NCI-H345 treated with DMSO at 0.1 percent for 48 hours (cell line): ENCODE results near the gene OTOG.
A peak's percentile ranks its signal among the peaks of the same experiment; 100 is the strongest.

Experiments used
- DNase-seq: peaks from one replicate; lab custom pipeline; 2025; ENCODE audit not compliant: unreplicated experiment; lab: John Stamatoyannopoulos, UW

The OTOG gene, protein sequence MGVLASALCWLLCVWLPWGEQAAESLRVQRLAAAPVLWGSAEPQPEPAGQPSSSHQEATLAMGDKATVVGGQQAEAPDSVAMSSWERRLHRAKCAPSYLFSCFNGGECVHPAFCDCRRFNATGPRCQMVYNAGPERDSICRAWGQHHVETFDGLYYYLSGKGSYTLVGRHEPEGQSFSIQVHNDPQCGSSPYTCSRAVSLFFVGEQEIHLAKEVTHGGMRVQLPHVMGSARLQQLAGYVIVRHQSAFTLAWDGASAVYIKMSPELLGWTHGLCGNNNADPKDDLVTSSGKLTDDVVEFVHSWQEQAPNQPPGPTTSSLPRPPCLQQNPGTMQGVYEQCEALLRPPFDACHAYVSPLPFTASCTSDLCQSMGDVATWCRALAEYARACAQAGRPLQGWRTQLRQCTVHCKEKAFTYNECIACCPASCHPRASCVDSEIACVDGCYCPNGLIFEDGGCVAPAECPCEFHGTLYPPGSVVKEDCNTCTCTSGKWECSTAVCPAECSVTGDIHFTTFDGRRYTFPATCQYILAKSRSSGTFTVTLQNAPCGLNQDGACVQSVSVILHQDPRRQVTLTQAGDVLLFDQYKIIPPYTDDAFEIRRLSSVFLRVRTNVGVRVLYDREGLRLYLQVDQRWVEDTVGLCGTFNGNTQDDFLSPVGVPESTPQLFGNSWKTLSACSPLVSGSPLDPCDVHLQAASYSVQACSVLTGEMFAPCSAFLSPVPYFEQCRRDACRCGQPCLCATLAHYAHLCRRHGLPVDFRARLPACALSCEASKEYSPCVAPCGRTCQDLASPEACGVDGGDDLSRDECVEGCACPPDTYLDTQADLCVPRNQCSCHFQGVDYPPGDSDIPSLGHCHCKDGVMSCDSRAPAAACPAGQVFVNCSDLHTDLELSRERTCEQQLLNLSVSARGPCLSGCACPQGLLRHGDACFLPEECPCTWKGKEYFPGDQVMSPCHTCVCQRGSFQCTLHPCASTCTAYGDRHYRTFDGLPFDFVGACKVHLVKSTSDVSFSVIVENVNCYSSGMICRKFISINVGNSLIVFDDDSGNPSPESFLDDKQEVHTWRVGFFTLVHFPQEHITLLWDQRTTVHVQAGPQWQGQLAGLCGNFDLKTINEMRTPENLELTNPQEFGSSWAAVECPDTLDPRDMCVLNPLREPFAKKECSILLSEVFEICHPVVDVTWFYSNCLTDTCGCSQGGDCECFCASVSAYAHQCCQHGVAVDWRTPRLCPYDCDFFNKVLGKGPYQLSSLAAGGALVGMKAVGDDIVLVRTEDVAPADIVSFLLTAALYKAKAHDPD (N-terminal part only)

DNA sequence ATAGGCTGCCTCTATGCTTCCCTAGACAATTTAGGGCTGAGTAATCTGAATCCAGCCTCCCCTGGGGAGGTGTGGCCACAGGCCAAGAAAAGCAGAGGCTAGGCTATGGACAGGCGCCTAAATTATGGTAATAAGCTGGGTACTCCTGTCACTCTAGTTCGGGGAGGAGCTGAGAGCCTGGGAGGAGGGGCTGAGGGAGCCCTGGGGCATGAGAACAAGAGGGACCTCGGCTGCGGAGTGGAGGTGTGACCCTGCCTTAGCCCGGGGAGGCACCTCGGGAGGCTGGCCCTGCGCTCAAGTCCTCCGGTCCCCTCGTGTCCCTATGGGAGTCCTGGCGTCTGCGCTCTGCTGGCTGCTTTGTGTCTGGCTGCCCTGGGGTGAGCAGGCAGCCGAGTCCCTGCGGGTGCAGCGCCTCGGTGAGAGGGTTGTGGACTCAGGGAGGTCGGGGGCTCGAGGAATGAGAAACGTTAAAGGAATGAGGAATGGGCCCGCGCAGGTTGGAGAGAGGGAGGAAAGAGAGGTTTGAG, at the start of gene OTOG:
OTOG (plus strand) TSS at position 209 of the 527 bp plus-strand sequence; CDS start at position 323, 114 bp downstream.
- peak; percentile 43 for DNase-seq

DNA sequence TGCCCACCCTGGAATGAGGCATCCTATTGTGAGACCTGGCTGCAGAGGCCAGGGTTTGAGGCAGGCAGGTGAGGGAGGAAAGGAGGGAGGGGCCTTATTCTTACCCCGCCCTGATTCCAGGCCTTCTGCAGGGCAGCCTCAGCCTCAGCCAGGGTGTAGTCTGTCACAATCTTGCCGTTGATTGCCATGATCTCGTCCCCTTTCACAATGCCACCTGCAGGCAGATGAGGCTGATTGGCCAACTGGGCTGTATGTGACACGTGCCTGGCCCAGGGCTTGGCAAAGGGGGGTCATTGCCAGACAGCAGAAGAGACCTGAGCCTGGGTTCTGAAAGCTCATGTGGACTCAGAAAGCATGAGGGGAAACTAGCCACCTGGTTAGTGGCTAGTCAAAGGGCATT, 49.0 kb upstream of the OTOG start:
- no peak for DNase-seq

DNA sequence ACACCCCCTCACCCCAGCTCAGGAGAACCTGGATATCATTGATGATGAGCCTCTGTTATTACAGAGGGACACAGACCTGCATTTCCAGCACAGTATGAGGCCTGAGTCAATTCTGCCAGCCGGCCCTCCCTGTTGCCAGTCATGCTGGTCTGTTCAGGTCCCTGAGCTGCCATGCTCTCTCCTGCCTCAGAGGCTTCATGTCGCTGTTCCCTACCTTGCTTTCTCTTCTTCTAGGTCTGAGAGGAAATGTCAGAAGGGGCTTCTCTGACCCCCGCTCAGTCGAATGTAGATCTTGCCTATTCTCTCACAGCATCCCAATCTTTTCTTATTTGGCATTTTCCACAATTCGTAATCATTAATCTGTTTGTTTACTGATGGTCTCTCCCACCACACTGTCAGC, 48.6 kb upstream of the OTOG start:
- no peak for DNase-seq

DNA sequence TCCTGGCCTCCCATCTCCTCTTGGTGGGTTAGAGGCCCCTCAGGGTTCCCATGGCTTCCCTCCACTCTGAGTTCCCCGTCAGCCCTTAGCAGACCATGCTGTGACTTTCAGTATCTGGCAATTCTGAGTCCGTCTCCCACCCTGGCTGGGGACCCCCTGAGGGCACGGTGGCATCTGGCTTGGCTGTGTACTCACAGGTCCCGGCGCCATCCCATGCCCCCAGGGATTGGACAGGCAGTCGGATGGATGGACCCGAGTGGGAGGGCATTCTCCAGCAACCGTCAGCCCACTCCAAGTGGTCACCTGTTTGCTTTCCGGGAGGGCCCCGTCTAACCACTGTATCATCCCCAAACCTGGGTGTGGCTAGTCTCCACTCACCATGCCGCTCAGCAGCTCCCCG, 46.4 kb upstream of the OTOG start:
- DNase-seq, result no peak

DNA sequence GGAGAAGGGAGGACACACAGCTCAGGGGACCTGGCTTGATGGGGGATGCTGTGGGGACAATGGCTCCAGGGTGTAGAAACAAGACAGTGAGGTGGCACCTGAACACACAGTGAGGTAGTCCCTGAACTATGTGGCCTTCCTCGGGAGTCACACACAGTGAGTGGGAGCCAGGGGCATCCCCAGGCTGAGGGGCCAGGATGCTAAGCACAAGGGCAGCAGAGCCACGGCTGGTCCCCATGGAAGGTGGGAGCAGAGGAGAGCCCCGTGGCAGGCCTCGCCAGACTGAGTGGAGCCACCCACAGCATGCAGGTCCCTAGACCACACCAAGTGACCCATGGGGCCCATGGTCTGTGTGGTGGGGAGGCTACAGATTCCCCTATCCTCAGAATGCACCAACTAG, 44.4 kb upstream of the OTOG start:
- no peak for DNase-seq

DNA sequence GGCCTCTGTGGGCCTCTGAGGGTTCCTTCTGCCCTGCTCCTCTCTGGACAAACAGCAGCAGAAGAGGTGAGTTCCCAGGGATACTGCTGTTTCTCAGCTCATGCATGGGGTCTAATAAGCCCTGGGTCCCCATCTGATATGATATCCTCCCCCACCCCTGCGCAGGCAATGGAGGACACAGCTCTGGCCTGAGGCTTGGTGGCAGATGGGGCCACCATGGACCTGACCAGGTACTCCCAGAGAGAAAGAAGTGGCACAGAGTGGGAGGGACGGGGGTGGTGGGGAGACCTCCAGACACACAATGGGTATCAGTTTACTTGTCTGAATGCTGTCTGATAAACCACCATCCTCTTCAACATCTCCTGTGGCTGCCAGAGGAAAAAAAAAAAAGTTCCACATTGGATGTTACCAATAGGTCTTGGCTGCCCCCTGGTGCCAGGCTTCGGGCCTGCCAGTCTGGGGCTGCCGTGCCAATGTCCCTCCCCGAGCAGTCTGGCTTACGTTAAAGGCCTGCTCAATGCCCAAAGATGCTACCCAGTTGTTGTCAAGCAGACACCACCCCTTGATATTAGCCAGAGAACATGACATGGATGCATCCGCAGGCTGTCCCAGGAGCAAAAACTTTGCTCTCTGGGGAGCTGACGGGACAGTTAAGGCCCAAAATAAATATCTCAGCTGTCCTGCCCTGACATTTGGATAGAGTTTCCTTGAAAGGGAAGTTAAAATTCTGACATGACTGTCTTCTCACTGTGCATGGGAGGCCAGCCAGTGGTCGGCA, 42.5 kb upstream of the OTOG start:
- peak; percentile 50 for DNase-seq

DNA sequence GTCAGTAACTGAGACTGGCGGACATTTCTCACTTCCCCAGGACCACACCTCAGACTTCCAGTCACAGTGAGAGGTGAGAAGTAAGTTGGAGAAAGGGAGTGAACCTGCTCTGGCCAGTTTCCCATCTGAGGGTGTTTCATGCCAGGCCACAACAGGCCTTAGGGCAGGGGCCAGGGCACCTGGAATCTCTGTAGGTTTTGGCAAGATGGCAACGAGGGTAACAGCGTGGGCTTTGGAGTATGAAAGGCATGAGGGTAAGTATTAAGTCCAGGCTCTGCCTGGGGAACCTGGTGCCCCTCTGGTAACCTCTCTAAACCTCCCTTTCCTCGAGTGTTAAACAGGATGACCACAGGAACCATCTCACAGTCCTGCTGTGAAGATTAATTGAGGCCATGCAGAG, 41.9 kb upstream of the OTOG start:
- DNase-seq, result no peak

DNA sequence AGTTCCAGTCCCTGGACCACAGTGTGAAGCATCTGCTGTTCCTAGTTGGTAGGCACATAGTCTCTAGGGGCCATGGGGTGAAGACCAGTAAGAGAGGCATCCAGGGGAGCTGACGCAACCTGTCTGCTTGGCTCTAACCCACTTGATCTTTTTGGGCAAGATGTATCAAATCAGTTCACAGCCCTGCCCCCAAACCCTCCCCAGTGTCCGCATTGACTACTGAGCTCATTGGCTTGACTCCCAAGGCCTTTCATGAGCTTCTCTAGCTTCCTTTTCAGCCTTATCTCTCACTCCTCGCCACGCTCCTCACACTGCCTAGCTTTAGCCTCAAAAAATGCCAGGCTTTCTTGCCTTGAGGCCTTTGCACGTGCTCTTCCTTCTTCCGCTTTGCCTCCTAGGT, 40.7 kb upstream of the OTOG start:
- DNase-seq, result no peak

DNA sequence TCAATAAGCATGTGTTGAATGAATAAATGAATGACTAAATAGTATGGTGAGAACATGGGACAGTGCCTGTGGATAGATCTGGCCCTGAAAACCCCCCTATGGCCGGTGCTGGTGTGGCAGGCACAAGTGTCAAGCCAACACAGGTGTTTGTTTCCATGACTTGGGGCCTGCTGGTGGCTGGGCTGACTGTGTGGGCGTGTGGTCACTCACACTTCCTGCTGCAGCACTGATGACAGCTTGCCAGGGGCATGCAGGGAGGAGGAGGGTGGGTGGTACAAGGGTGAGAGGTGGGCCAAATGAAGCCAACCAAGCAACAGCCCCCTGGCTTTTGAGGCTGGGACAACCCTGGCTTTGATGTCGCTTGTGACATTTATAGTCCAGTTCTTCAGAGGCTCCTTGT, 40.1 kb upstream of the OTOG start:
- no peak for DNase-seq

DNA sequence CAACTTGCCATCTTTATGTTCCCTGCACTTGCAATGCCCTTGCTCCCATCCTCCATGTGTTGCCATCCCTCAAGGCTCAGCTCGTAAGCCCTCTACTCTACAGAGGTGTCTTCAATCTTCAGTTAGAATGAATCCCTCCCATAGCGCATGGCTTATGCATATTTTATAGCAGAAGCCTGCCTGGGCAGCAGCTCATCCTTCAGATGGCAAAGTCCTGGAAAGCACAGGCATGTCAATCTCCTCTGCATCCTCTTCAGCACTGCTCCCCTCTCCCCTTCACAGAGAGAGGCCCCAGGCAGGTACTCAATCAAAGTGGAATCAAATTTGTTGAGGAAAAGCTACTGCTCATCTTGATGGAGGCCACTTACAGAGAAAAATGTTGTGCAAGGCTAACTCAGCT, 39.3 kb upstream of the OTOG start:
- DNase-seq, result no peak

DNA sequence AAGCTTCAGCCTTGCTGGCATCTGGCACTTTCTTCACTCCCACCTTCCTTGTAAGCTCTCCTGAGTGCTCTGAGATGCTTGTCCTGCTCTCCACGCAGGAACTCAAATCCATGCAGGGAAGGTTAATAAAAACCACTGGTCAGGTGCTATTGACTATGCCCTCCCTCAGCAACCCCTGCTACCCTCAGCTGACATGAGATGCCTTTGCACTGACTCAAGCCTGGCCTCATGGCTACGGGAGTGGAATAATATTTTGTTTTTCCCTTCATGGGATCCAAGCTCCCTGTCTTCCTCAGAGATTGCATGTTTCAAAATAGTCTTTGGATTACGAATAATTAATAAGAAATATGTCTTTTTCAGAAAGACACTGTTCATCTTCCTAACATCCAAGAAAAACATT, 38.8 kb upstream of the OTOG start:
- DNase-seq, result no peak

DNA sequence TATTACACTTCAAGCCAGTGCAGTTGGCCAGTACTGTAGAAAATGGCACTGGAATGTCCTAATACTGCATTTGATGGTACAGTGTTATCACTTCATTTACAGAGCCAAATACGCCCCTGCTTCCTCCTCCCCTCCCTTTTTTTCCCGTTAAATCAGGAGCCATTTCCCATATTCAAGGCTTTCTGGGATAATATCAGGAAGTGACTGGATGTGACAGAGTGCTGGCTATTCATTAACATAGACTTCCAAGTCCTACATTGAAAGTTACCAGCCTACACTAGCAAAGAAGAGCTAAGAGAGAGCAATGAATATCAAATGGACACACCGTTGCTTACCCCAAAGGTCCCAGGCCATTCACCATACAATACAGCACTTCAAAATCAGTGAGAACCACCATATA, 38.3 kb upstream of the OTOG start:
- no peak for DNase-seq

DNA sequence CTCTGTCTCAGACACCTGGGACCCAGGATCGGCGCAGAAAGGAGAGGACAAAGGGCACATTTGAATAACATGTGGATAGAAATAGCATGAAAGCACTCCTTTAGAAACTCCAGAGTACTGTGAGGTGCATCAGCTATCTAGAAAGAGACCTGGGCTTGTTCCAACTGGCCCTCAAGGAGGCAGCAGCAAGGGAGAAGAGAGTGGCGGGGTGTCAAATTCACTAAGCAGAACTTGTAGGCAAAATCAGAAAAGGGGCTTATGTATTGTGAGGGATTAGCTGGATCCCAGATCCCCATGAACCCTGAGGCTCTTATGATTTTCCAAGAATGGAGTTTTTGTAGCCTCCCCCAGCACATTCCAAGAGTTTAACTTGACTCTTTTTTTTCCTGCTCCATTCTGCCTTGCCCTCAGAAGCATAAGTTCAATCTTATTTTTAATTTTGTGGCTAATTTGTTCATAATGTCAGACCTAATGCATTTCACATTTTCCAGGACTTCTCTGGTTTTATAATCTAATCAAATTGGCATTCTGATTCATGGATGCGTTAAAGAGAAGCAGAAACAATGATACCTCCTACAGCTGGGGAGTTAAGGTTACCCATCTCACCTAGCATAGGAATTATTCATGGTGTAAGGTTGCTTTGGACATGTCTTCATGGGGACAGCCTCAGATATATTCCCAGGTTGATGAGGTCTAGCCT, 36.4 kb upstream of the OTOG start:
- DNase-seq, result no peak

DNA sequence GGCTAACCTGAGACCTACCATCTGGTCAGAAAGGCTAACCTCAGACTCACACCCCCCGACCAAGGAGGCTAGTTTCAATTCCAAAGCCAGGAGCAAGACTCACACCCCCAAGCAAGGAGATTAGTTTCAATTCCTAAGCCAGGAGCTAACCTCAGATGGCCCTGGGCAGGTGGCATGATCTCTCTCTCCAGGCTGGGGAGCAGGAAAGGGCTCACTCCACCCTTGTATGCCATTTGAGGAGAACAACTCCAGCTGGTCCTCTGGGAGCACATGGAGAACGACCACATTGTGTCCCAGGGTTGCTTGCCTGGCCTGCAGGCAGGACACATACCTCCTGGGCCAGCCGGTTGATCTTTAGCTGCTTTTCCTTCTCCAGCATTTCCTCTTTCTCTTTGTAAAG, 35.5 kb upstream of the OTOG start:
- no peak for DNase-seq

DNA sequence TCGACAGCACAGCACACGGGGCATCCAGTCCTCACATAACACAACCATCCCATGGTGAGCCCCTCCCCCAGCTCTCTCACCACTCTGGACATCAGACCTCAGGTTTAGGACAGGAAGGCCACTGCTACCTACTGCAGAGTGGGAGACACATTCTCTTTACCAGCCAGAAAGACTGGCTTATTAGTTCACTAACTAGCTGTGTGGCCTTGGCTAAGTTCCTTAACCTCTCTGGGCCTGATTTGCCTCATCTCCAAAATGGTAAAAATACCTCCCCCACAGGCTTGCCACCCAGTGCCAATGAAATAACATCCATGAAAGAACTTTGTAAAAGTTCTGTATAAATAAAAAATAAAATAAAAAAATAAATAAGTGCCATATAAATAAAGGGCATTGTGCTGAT, 35.0 kb upstream of the OTOG start:
- no peak for DNase-seq

DNA sequence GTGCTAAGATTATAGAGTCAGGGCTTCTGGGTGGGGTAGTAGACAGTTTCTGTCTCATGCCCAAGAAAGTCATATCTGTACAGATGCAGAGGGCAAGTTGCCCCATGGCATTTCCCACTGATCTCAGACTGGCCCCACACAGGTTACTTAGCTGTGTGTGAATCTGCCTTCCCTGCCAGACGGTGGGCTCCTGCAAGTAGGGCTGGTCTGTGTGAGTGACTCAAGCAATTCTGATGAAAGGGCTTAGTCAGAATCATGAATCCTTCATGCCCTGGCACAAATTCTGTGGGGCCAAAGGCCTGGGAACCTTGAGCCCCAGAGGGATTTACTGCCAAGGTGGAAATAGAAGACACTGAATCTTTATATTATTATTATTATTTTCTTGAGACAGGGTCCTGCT, 33.2 kb upstream of the OTOG start:
- no peak for DNase-seq

DNA sequence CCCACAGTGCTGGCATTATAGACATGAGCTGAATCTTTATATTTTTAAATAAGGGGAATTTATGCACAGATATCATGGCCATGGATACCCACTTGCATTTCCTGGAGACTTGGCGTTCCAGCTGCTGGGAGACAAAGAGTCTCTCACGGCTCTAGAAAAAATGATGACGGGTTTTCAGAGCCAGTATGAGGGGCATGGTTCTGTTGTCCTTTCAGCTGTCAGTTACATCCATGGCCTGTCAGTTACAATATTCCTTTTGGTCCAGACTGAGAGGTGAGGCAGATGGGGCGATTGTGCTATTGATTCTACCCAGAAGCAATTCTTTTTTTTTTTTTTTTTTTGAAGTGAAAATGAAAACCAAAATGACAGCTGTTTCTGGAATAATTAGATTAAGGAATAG, 32.6 kb upstream of the OTOG start:
- no peak for DNase-seq

DNA sequence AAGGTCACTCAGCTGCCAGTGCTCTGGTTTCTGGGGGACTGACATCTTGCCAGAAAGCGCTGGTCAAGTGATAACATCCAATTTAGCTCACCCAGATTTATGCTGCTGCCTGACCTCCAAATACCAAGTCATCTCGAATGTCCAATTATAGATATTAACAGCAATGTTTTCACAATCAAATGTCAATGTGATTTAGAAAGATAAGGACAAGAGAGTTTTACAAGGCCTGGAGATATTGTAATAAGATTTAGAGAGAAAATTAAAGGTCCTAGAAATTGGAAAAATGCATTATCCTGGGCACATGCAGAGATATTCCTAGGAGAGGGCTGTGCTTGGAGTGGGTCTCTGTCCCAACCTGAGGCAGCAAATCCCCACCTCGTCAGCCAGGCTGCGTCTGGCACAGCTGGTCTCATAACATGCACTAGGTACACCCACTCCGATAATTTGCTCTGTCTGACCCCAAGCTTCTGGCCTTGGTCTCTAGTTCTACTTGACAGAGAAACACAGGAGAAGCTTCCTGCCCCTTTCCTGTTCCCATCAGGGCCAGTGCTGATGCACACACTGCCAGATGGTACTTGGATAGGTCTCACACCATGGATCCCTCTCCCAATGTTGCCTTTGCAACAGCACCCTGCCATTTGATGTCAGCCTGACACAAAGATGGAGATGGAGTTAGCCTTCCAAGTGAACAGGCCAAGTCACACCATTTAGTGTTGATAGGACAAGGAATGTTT, 31.4 kb upstream of the OTOG start:
- no peak for DNase-seq

DNA sequence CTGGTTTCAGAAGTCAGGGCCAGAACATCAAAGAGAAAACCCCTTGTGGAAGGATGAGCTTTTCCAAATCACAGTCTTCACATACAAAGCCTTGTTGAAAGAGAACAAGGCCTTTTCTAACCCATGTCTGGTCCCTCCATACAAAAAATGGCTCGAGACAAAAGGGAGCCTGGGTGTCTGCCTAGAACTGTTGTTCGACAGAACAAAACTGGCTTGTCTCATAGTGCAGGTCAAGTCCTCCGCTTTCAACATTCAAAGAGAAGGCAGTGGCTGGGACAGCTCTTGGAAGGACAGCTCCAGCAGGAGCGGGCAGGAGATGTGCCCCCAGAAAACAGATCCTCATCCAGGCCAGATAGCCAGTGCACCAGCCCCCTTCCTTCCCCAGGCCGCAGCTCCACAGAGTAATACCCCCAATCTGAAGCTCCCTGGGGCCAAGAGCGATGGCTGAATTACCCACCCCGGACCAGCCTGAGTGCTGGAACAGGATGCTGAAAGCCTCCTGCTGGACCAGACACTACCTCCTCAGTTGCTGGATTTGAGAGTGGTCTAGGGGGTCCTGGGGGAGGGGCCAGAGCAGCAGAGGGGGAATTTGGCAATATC, 30.4 kb upstream of the OTOG start:
- DNase-seq, result no peak
